Bone marrow (tissue), 2 donors: Measurements from ENCODE around the gene OR14A2.
A peak's percentile ranks its signal among the peaks of the same experiment; 100 is the strongest.
"Not testable (repeated sequence)": the region's sequence is repeated elsewhere in the genome, so short reads cannot be mapped to it uniquely, and the experiment has no call there.

Source experiments
- DNase-seq, 2 donors: peaks; one replicate each; lab custom pipeline; 2025; lab: John Stamatoyannopoulos, UW

The OR14A2 gene

DNA sequence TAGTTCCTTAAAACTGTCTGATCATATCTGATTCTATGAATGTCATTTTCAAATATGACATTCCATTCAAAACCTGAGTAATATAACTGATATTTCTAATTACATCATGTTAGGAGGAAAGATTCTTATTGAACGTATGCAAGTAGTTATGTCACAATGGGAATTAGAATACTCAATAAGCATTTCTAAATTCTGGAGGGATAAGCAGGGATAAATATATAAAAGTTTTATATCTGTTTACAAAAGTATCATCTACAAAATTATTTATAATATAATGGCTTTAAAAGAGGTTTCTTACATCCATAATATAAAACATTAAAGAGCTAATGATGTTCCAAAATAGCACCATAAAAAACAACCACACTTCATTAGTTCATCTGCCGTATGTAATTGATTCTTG, at the start of gene OR14A2:
Gene OR14A2, minus strand, starts transcription at position 101 of the 400 bp plus-strand sequence.
- no peak for DNase-seq

DNA sequence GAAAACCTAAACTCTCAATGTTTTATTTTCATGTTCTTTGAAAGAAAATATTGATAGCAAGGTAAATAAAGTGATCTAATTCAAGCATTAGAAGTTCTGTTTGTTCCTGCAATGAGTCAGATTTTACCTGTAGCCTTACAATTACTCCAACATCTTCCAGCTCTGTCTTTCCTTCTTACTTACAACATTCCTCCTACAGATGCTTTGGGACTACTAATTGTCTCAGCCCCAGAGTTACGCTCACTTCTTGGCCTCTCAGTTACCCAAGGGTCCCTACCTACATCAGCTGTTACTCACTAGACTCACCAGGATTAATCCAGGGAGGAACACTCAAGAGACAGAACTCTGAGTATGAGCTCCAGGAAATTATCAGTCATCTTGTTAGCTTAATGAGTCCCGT, 49.6 kb upstream of the OR14A2 start:
- no peak for DNase-seq

DNA sequence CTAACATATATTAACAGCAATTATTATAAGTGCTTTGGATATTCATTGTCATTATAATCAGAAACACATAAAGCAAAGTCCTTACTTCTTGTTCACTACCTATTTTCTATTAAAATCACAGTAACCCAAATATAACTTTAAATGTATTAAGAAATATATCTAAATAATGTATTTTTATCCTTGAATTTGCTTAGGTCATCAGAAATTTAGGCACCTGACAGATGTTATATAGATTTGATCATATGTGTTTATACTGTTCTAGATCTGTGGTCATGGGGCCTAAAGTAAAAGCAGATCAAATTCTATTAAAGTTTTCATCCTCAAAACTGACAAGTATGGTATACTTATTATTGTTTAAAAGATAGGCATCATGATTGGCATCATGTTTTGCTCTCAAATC, 21.7 kb upstream of the OR14A2 start:
- no peak for DNase-seq

DNA sequence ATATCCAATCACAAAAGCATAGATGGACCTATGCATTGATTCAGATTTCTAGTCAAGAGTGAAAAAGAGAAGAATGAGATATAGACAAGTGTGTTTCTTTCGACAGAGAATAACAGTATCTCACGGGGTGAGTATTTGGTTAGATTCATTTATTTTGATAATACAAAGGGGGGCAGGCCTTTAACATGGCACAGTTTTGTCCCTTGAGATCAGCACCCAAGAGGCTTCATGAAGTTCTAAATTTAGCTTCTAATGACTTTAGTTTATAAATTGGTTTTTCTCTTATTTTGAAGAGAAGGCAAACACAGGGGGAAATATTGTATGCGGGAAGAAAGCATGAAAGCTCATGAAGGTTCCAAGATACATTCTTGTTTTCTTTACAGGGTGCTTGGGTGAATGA, 12.5 kb upstream of the OR14A2 start, which contains the start of gene OR1C1:
Gene OR1C1, minus strand, starts transcription at position 101 of the 400 bp plus-strand sequence. CDS start 2,150 bp downstream, outside the sequence.
- DNase-seq: no peak

DNA sequence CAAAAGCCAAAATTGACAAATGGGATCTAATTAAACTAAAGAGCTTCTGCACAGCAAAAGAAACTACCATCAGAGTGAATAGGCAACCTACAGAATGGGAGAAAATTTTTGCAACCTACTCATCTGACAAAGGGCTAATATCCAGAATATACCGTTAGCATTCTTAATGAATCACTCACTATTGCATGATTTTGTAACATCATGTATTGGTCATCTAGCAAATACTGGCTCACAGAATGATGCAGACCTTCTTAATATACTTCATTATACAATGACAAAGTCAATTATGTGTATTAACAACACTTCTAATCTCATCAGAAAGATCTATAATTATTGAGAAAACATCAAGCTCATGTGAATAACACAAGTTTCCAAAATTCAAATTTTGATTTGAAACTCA, 6.4 kb upstream of the OR14A2 start:
- not testable (repeated sequence) for DNase-seq

DNA sequence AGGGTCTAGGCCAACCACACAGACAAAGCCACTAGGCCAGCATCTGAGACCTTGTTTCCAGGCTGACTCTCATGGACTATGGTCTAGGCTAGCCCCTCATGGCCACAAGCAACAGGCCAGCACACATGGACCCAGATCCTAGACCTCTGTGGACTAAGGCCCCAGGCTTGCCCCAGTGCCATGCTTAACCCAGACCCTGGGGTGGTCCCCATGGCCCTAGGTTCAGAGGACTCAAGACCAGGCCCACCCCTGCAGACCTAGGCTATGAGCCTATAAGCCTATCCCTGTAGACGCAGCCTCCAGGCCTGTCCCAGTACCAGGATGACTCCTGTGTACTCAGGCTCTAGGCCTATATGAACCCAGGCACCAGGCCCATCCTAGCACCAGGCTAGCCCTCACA, 1.9 kb upstream of the OR14A2 start:
- no peak for DNase-seq

DNA sequence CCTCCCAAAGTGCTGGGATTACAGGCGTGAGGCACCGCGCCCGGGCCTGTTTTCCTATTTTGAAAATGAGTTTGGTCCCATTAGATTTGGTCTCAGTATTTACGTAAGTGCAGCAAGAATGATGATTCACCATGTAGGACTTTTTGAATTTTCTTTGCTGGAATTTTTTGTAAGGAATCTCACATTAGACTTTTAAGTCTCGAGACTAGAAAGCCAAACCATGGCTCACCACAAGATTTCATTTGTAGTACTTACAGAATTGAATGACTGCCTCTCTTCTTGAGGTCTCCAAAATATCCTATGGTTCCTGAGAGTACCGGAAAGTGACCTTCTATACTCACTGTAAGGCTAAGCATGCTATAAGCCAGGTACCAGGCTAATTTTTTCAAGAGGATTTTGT, 325 bp downstream of the OR14A2 start:
- DNase-seq: no peak

DNA sequence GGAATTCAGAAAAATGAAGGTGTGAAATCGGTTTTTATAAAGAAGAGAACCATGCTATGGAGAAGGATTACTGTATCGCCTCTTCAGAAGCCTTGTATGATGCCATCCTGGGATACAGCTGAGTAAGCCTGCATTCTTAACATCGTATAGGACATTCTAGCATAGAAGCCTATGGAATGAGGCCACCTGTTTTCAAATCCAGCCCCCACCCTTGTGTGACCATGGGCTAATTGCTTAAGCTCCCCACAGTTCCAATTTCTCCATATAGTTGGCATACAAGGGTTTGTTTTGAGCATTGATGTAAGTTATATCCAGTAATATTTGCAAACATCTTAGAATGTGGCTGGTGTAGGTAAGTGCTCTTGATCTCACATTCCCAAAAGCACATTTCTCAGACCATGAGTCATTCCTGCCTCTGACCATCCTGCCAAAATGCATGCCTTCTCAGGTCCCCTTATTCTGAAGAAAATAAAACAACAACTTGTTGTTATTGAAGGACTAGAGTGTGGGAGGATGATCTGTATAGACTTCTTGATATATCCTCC, 1.5 kb downstream of the OR14A2 start:
- DNase-seq: no peak

DNA sequence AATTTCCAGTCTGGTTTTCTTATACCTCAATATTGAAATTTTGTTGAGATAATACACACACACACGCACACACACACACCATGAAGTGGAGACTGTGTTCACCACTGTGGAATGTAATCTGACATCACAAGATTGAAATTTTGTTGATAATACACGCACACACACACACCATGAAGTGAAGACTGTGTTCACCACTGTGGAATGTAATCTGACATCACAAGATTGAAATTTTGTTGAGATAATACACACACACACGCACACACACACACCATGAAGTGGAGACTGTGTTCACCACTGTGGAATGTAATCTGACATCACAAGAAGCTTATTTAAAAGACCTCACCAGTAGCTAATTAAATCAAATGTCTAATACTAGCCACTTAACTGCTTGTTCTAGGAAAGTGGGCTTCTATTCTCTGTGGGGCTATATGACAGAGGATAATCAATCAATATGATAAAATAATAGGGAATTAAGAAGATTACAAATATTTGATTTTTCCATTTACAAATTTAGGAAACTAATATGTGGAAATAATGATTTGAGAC, 5.7 kb downstream of the OR14A2 start:
- not testable (repeated sequence) for DNase-seq

DNA sequence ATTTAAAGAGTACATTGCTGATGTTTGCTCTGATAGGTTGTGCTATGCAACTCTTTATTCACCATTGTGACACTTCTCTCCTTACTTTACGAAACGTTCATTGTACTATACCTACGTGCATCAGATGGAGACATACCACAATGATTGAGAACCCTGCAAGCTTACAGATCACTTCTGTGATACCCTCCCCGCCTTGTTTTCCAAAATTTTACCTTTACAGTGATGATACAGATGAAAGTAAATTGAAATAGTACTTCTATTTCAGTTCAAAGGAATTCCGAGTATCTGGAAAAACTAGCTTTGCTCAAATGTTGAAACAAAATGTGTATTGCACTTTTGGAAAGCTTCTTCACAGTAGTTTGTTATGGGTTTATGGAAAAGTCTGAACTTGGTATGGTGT, 6.2 kb downstream of the OR14A2 start:
- no peak for DNase-seq

DNA sequence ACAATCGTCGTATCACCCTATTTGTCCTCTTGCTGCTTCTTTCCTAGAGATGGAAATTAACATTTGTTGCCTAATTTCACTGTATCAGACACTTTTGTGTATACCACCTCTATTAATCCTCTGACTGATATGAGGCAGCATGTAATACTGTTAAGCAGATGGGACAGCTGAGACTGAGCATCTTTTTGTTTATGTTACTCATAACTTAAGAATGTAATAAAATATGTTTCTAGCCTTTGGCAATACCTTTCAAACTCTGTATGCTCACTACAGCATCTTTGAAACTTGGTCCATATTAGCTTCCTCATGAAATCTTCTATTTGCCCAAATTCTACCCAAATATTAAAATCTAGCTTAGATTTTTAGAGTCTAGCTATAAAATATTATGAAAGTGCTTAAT, 7.2 kb downstream of the OR14A2 start:
- no peak for DNase-seq

DNA sequence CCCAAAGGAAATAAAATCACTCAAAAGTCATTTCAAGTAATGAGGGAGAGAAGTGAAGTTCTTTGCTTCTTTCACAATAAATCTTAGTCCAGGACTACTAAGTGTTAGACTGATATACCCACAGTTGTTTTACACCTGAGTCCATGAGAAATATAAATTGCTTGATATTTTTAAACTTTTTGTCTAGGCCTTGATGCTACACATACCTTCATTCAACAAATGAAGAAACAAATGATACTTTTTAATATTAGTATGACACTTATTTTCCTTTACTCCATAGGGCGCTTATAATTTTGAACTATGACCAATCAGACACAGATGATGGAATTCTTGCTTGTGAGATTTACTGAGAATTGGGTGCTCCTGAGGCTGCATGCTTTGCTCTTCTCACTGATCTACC, 9.6 kb downstream of the OR14A2 start, which contains the start of gene OR14K1:
Gene OR14K1, plus strand, starts transcription at position 301 of the 400 bp plus-strand sequence. Its CDS starts 0 bp downstream, at position 301.
- no peak for DNase-seq

DNA sequence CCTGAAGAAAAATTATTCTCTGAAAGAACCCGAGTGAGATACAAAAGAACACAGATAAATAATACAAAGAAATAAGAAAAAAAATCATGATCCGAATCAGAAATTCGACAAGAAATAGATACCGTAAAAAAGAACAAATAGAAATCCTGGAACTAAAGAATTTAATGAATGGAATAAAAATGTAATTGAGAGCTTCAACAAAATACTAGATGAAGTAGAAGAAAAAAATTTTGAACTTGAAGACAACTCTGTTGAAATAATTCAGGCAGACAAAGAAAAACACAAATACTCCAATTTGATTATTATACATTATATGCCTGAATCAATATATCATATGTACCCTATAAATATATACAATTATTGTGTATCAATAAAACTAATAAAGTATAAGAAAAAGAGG, 26.7 kb downstream of the OR14A2 start:
- DNase-seq: no peak

DNA sequence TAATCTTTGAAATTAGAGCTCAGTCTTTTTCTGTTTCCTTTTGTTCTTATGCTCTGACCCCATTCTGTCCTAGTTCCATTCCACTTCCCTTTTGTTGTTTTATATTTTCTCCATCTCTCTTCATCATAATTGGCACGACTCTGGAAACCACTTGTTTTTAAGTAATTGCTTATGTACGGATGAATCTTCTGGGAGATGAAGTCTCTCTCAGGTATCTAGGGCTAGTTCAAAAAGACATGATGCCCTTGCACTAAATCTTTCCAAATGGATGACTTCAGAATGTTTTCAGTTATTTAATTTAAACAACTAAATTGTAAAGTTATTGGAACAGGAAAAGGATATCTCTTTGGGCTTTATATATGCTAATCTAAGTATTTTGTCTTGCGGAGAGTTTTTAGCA, 31.4 kb downstream of the OR14A2 start, which contains the start of gene OR6F1:
Gene OR6F1, minus strand, starts transcription at position 101 of the 400 bp plus-strand sequence. CDS start 3,891 bp downstream, outside the sequence.
- DNase-seq: no peak

DNA sequence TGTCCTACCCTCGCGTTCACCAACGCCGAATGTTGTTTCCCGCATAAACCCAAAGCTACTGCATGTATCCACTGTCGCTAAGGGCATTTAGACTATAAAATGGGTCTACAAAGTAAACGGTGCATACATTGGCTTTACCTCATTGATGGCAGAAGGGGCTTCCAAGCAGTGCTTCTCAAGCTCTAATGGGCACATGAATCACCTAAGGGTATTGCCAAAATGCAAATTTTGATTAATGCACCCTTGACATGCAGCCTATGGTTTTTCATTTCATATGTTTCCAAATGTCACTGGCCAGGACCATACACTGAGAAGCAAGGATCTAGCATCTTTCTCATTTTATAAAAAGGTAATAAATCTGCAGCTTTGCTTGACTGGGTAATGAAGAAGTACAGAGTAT, 34.2 kb downstream of the OR14A2 start:
- no peak for DNase-seq

DNA sequence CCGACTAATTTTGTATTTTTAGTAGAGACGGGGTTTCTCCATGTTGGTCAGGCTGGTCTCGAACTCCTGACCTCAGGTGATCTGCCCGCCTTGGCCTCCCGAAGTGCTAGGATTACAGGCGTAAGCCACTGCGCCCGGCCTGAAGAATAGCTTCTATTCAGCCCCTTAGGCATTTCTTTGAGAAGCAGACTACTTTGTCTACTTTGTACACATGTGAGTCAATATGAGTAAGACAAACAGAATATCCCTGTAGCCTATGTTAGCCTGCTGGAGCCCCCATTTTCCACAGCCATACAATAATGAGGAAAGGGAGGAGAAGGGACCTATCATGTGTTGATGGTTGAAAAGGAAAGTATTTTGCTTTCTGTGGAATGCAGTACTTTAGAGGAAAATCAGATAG, 37.3 kb downstream of the OR14A2 start:
- not testable (repeated sequence) for DNase-seq

DNA sequence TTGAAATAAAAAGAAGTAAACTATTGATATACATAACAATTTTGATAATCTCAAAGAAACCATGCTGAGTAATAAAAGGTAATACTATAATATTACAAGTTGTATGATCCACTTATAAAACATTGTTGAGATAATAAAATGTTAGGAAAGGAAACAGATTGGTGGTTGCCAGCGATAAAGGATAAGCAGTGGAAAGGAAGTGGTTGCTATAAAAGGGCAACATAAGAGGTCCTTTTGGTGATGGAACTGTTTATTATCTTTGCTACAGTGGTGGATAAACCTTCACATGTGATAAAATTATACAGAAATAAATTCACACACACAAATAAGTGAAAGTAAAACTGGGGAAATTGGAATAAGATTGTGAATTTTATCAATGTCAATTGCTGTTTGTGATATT, 46.6 kb downstream of the OR14A2 start:
- no peak for DNase-seq

DNA sequence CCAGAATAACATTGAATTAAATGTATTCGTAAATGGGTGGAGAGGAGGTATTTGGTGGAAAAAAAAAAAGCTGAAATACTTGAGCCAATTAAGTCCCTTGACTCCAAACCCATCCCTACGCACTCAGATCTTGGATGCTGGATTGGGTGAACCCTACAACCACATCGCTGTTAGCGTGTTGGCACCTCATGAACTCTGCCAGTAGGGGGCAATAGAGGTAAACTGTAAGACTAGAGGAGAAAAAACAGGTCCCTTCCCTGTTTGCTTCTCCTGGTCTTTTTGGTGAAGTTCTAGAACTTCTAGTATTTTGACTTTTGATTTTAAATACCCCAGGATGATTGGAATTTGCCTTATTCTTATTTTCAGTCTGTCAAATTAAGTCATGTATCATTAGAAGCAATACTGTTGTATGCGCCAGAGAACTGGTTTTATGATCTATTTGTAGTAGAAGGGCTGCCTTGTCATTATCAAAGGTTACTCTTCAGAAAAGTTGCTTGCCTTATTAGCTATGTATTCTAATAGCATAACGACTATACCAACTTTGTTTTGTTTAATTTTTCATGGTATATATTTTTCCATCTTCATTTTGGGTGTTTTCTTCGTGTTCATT, 66.5 kb downstream of the OR14A2 start:
- DNase-seq: peak in 1 of 2 donors; percentile 55

DNA sequence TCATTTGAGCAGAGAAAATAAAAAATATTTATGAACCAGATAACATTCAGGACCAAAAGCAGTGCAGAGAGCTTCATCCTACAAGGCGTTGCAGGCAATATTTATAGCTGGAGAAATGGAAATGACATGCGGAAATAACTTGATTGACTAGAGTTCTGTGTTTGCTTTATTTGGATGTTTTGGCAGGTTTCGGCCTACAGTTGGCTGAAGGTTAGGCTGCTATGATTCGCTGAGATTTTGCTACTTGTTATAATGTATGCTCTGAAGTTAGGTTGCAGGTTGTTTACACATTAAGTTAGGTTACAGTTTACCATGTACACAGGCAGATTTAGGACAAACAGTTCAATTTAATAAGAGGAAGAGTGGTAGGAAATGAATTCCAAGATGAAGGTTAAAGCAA, 67.8 kb downstream of the OR14A2 start:
- DNase-seq: no peak

DNA sequence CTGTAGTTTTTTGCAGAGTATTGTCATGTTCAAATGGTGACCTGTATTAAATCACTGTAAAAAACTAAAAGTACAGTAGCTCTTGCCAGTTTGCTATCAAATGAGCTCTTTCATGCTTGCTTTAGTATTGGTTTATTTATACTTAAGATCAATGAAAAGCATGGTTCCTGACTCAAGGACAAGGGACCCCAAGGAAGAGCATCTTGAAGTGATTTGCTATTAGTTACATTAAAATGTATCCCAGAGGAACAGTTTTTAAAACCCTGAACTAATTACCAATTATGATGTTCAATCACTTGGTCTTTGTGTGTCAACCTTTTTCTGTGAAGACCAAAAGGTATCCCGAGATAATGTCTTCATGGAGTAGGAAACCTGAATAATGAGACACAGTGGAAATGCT, 68.3 kb downstream of the OR14A2 start, which contains the start of gene OR13G1:
Gene OR13G1, minus strand, starts transcription at position 101 of the 400 bp plus-strand sequence. CDS start 6,698 bp downstream, outside the sequence.
- DNase-seq: no peak
